GM19239 (cell line): ENCODE data around the gene PTPN20.
A peak's percentile ranks its signal among the peaks of the same experiment; 100 is the strongest.

Source experiments
- DNase-seq: peaks from one replicate; pipeline ENCODE4 v3.0.0; 2011; ENCODE audit warnings: low spot score; ENCODE audit not compliant: insufficient read length
- FAIRE-seq: peaks from 2 replicates; lab custom pipeline; 2011; peaks lifted over from hg19 to GRCh38; lab: Jason Lieb, UNC

PTPN20 gene

GRCh38 chr10:47031211-47031900 lies 120.1 kb downstream of the PTPN20 start:
- peak; percentile 44 for FAIRE-seq
- no peak for DNase-seq

- no peak for FAIRE-seq
- no peak for DNase-seq
Observed at GRCh38 chr10:47031901-47032465, 120.8 kb downstream of the PTPN20 start.

GRCh38 chr10:47033081-47033480 lies 121.9 kb downstream of the PTPN20 start:
- FAIRE-seq (no peak), DNase-seq (no peak)

GRCh38 chr10:47033541-47034270 lies 122.5 kb downstream of the PTPN20 start:
- FAIRE-seq = no peak
- DNase-seq = no peak

- FAIRE-seq = no peak
- no peak for DNase-seq
Observed at GRCh38 chr10:47034441-47035051, 123.3 kb downstream of the PTPN20 start.

GRCh38 chr10:47035171-47035818 lies 124.1 kb downstream of the PTPN20 start:
- no peak for FAIRE-seq
- no peak for DNase-seq

GRCh38 chr10:47035819-47036337 lies 124.7 kb downstream of the PTPN20 start:
- no peak for FAIRE-seq

GRCh38 chr10:47036771-47037170 lies 125.5 kb downstream of the PTPN20 start:
- DNase-seq = no peak
- FAIRE-seq = no peak

More at GRCh38 chr10:47035819-47036337, 124.7 kb downstream of the PTPN20 start:
- DNase-seq = no peak

GRCh38 chr10:47037654-47038425 lies 126.6 kb downstream of the PTPN20 start:
- FAIRE-seq (no peak), DNase-seq (no peak)

GRCh38 chr10:47038881-47039561 lies 127.8 kb downstream of the PTPN20 start:
- FAIRE-seq (no peak), DNase-seq (no peak)

- no peak for FAIRE-seq
- DNase-seq = no peak
Observed at GRCh38 chr10:47039562-47039913, 128.3 kb downstream of the PTPN20 start.

GRCh38 chr10:47040041-47040491 lies 128.8 kb downstream of the PTPN20 start:
- no peak for FAIRE-seq
- no peak for DNase-seq

GRCh38 chr10:47040681-47041080 lies 129.5 kb downstream of the PTPN20 start:
- FAIRE-seq = no peak
- DNase-seq = no peak

GRCh38 chr10:47041396-47042198 lies 130.4 kb downstream of the PTPN20 start:
- FAIRE-seq = no peak

GRCh38 chr10:47042199-47042473 lies 130.9 kb downstream of the PTPN20 start:
- no peak for FAIRE-seq
- no peak for DNase-seq

More at GRCh38 chr10:47041396-47042198, 130.4 kb downstream of the PTPN20 start:
- DNase-seq = no peak

GRCh38 chr10:47042780-47043750 lies 131.8 kb downstream of the PTPN20 start:
- FAIRE-seq (no peak), DNase-seq (no peak)

GRCh38 chr10:47043928-47044538 lies 132.8 kb downstream of the PTPN20 start:
- DNase-seq = no peak
- FAIRE-seq = no peak
